Natural killer cell (primary cell): ENCODE measurements around the gene DBNDD2. TPM values are rescaled to one million over a fixed set of nuclear protein-coding genes. Genes with fewer than 3 reads are reported as not detected.
A peak's percentile ranks its signal among the peaks of the same experiment; 100 is the strongest.

Source experiments
- ATAC-seq, 3 donors: fragments of 150-1000 bp in 2 of 3; fragments of 200-7000 bp in 1 of 3; cut with Tn5 transposase; 1 replicate in 1 of 3; 2 replicates in 2 of 3; pipeline ENCODE4 v1.10.0; 2021; ENCODE audit warnings: mild to moderate bottlenecking in 2 of 3, moderate library complexity in 2 of 3
- DNase-seq, 2 donors: peaks; one replicate each; pipeline versions ENCODE4 v3.0.0 to v3.0.0-alpha.2; 2013 to 2021; ENCODE audit warnings: mixed read lengths in 1 of 2
- H3K27ac ChIP-seq: one replicate; pipeline ENCODE4 v1.5.1; 2013; ENCODE audit warnings: mild to moderate bottlenecking, low read length
- H3K27me3 ChIP-seq: one replicate; pipeline ENCODE4 v1.6.1; 2013; ENCODE audit warnings: low read length; ENCODE audit not compliant: control insufficient read depth, insufficient read depth
- H3K36me3 ChIP-seq: one replicate; pipeline ENCODE4 v1.6.1; 2013; ENCODE audit warnings: low read length; ENCODE audit not compliant: control insufficient read depth, insufficient read depth
- H3K4me1 ChIP-seq: one replicate; pipeline ENCODE4 v1.6.1; 2013; ENCODE audit warnings: low read length; ENCODE audit not compliant: control insufficient read depth, insufficient read depth
- H3K4me3 ChIP-seq: one replicate; pipeline ENCODE4 v1.5.1; 2013; ENCODE audit warnings: low read length
- H3K9me3 ChIP-seq: one replicate; pipeline ENCODE4 v1.6.1; 2013; ENCODE audit warnings: low read length; ENCODE audit not compliant: control insufficient read depth, insufficient read depth
- H3K27ac Mint-ChIP-seq, 2 donors: one replicate each; pipeline ENCODE4 v1.8.0; 2022; ENCODE audit warnings: mild to moderate bottlenecking in 2 of 2, mixed read lengths in 2 of 2, moderate library complexity in 1 of 2
- H3K27me3 Mint-ChIP-seq, 2 donors: one replicate each; pipeline ENCODE4 v1.8.0; 2022; ENCODE audit warnings: low read depth in 2 of 2, mixed read lengths in 2 of 2
- H3K36me3 Mint-ChIP-seq: one replicate; pipeline ENCODE4 v1.8.0; 2022; ENCODE audit warnings: mixed read lengths
- H3K4me1 Mint-ChIP-seq, 2 donors: one replicate each; pipeline ENCODE4 v1.8.0; 2022; ENCODE audit warnings: mixed read lengths in 2 of 2
- H3K4me3 Mint-ChIP-seq: one replicate; pipeline ENCODE4 v1.8.0; 2022; ENCODE audit warnings: mild to moderate bottlenecking, moderate library complexity, mixed read lengths
- H3K9me3 Mint-ChIP-seq, 2 donors: one replicate each; pipeline ENCODE4 v1.8.0; 2022; ENCODE audit warnings: mixed read lengths in 2 of 2
- CTCF ChIP-seq: fragments of 200-600 bp; IDR thresholded peaks from one replicate; pipeline ENCODE4 v1.8.0; 2022; ENCODE audit warnings: antibody characterized with exemption
- WGBS: methylation state at CpG from one replicate; pipeline ENCODE4 v1.1.7; 2013; ENCODE audit warnings: missing lambda C conversion rate; ENCODE audit not compliant: insufficient coverage; 5-methylcytosine and 5-hydroxymethylcytosine counted together
- intact Hi-C: fragments of 100-400 bp; cut with micrococcal nuclease; formaldehyde crosslinking; loops from one replicate; pipeline ENCODE4 v1.14.2; 2022
- total RNA-seq, 4 donors: library from RNA; stranded (reverse); fragments of 120-200 nt in 1 of 4; gene quantifications; one replicate each; pipeline versions ENCODE4 v1.2.3 to v1.2.4, GENCODE V29; 2013 to 2022

Gene DBNDD2
- total RNA-seq, 3 donors from 2014 or later (not counting 1 experiment from before 2014, with no cell fraction given) = 13.0 to 14.7 (median 13.3) TPM

GRCh38 chr20:45450097-45450818 lies 42.2 kb downstream of the DBNDD2 start:
- no peaks in the 10 kb centered on the region for H3K27me3 ChIP-seq
- H3K27ac Mint-ChIP-seq = no peak overlapping the region
- WGBS = 95% methylated on average over 4 of the region's 5 CpGs
- H3K4me1 ChIP-seq = peaks cover 4% of the 10 kb centered on the region
- no peaks in the 10 kb centered on the region for H3K36me3 ChIP-seq
- DNase-seq (peak in 1 of 2 donors; percentile 71), ATAC-seq (peak; percentile 53 to 66 (median 60))
- no peaks in the 10 kb centered on the region for H3K9me3 Mint-ChIP-seq
- peak; percentile 77 for TF ChIP-seq CTCF
- no peak overlapping the region for H3K27ac ChIP-seq
- H3K36me3 Mint-ChIP-seq = no peaks in the 10 kb centered on the region
- H3K4me3 ChIP-seq = no peak overlapping the region
- peaks cover 2 to 13% of the 10 kb centered on the region in 2 donors for H3K27me3 Mint-ChIP-seq
- no peaks in the 10 kb centered on the region for H3K9me3 ChIP-seq
- intact Hi-C loops = loop anchor here (1.0 to 5.0 kb wide), 3 partner anchors 87 to 322 kb away; partner anchors contain the start of gene SYS1
- no peaks in the 10 kb centered on the region for H3K4me1 Mint-ChIP-seq
- no peak overlapping the region for H3K4me3 Mint-ChIP-seq

- H3K27ac ChIP-seq = no peak overlapping the region
- Mint-ChIP-seq H3K4me3 (no peak overlapping the region), H3K27me3 (peaks cover 0 to 6% of the 10 kb centered on the region in 2 donors), H3K36me3 (no peaks in the 10 kb centered on the region), H3K4me1 (no peaks in the 10 kb centered on the region), H3K9me3 (no peaks in the 10 kb centered on the region), H3K27ac (no peak overlapping the region)
- DNase-seq (no peak), ATAC-seq (no peak)
- TF ChIP-seq CTCF = no peak
- H3K9me3 ChIP-seq = no peaks in the 10 kb centered on the region
- H3K36me3 ChIP-seq = no peaks in the 10 kb centered on the region
- H3K4me3 ChIP-seq = no peak overlapping the region
- intact Hi-C loops = loop anchor here (5.0 kb wide), 1 partner anchor 320 kb away; no protein-coding TSS in a partner anchor
- no CpG with 5 or more reads among the region's 4 CpGs for WGBS
- H3K27me3 ChIP-seq = no peaks in the 10 kb centered on the region
- H3K4me1 ChIP-seq = peaks cover 4% of the 10 kb centered on the region
These were observed 44.1 kb downstream of the DBNDD2 start for GRCh38 chr20:45452238-45452637.

GRCh38 chr20:45452772-45453691 lies 44.9 kb downstream of the DBNDD2 start:
- H3K4me3 ChIP-seq = no peak overlapping the region
- H3K27me3 Mint-ChIP-seq = peaks cover 0 to 11% of the 10 kb centered on the region in 2 donors
- H3K36me3 Mint-ChIP-seq = no peaks in the 10 kb centered on the region
- H3K4me1 Mint-ChIP-seq = no peaks in the 10 kb centered on the region
- H3K9me3 ChIP-seq = no peaks in the 10 kb centered on the region
- no peak for TF ChIP-seq CTCF
- no peak overlapping the region for H3K4me3 Mint-ChIP-seq
- intact Hi-C loops = loop anchor here (5.0 kb wide), 1 partner anchor 319 kb away; no protein-coding TSS in a partner anchor
- ATAC-seq (no peak), DNase-seq (no peak)
- H3K36me3 ChIP-seq = no peaks in the 10 kb centered on the region
- peaks cover 4% of the 10 kb centered on the region for H3K4me1 ChIP-seq
- 77% methylated on average over 3 of the region's 4 CpGs for WGBS
- no peaks in the 10 kb centered on the region for H3K9me3 Mint-ChIP-seq
- no peaks in the 10 kb centered on the region for H3K27me3 ChIP-seq
- no peak overlapping the region for H3K27ac ChIP-seq
- H3K27ac Mint-ChIP-seq = no peak overlapping the region
